HepG2 (cell line): ENCODE measurements around the gene METTL16. TPM values are rescaled to one million over a fixed set of nuclear protein-coding genes. Genes with fewer than 3 reads are reported as not detected.

Source experiments
- ATAC-seq: fragments of 200-7000 bp; cut with Tn5 transposase; 3 replicates; pipeline ENCODE4 v1.9.1; 2020; ENCODE audit warnings: mild to moderate bottlenecking, moderate library complexity
- BruUV-seq: library from RNA; stranded (reverse); fragments of 400-500 nt; replicated peaks from 2 replicates; lab custom pipeline; 2021; lab: Mats Ljungman, UMichigan
- CTCF ChIA-PET: fragments of 300-600 bp; formaldehyde crosslinking; extraction: SDS; loops from one replicate; lab custom pipeline; 2021; ENCODE audit warnings: low total read pairs, inconsistent platforms, low intra/inter-chr PET ratio; lab: Yijun Ruan, JAX
- POLR2A ChIA-PET: fragments of 350-600 bp; sonication (Branson Sonifier 250); formaldehyde crosslinking; loops from one replicate; lab custom pipeline; 2020; ENCODE audit warnings: antibody characterized with exemption, inconsistent platforms; lab: Yijun Ruan, JAX
- DNase-seq: peaks from one replicate; pipeline ENCODE4 v3.0.0-alpha.2; 2015; ENCODE audit warnings: low spot score
- FAIRE-seq: peaks from 3 replicates; lab custom pipeline; 2011; peaks lifted over from hg19 to GRCh38; lab: Jason Lieb, UNC
- H2AFZ ChIP-seq: one replicate; pipeline ENCODE4 v1.6.1; 2011; ENCODE audit warnings: low read length, inconsistent platforms
- H3K27ac ChIP-seq: fragments of 300-600 bp; 3 replicates; pipeline ENCODE4 v1.8.0; 2011; ENCODE audit warnings: mixed run types, mild to moderate bottlenecking, mixed read lengths, low read length, inconsistent platforms; ENCODE audit not compliant: insufficient read depth; ENCODE audit errors: extremely low read length
- H3K27me3 ChIP-seq, 2 experiments: fragments of 200-600 bp in 1 of 2; 2 replicates in 1 of 2; 3 replicates in 1 of 2; pipeline versions ENCODE4 v1.6.0 to v1.8.0; 2011; ENCODE audit warnings: low read length in 2 of 2, mild to moderate bottlenecking in 2 of 2, moderate library complexity in 2 of 2, inconsistent platforms in 1 of 2; ENCODE audit not compliant: insufficient read depth in 2 of 2, control insufficient read depth in 1 of 2
- H3K36me3 ChIP-seq, 2 experiments: fragments of 200-600 bp in 1 of 2; replicated peaks in 1 of 2; 2 replicates in 1 of 2; 3 replicates in 1 of 2; pipeline versions ENCODE4 v1.5.1 to v1.8.0; 2011; ENCODE audit warnings: low read length in 2 of 2, inconsistent platforms in 1 of 2; ENCODE audit not compliant: insufficient read depth in 2 of 2, control insufficient read depth in 1 of 2
- H3K4me1 ChIP-seq: 2 replicates; pipeline ENCODE4 v1.5.1; 2012; ENCODE audit warnings: low read length, inconsistent platforms; ENCODE audit not compliant: insufficient read depth
- H3K4me2 ChIP-seq: 2 replicates; pipeline ENCODE4 v1.6.0; 2011; ENCODE audit warnings: low read depth, low read length, inconsistent platforms
- H3K4me3 ChIP-seq, 3 experiments: fragments of 200-600 bp in 1 of 3; sonication (generic), shearing (Covaris generic) in 1 of 3; replicated peaks in 1 of 3; 2 replicates each; pipeline ENCODE4 v1.5.1; 2011 to 2016; ENCODE audit warnings: low read length in 3 of 3, inconsistent platforms in 2 of 3, low read depth in 2 of 3, mild to moderate bottlenecking in 2 of 3, control low read depth in 1 of 3, mixed read lengths in 1 of 3; ENCODE audit not compliant: insufficient read depth in 1 of 3
- H3K79me2 ChIP-seq: one replicate; pipeline ENCODE4 v1.6.1; 2011; ENCODE audit warnings: low read length, inconsistent platforms; ENCODE audit not compliant: insufficient read depth
- H3K9ac ChIP-seq: 2 replicates; pipeline ENCODE4 v1.6.0; 2011; ENCODE audit warnings: mild to moderate bottlenecking, low read depth, low read length, inconsistent platforms; ENCODE audit not compliant: insufficient read depth
- H3K9me3 ChIP-seq: 2 replicates; pipeline ENCODE4 v1.5.1; 2012; ENCODE audit warnings: mild to moderate bottlenecking, low read length
- H4K20me1 ChIP-seq: 2 replicates; pipeline ENCODE4 v1.6.0; 2011; ENCODE audit warnings: inconsistent platforms, mild to moderate bottlenecking, low read length, moderate library complexity; ENCODE audit not compliant: insufficient read depth
- GATAD1 ChIP-seq: IDR thresholded peaks from 2 replicates; pipeline ENCODE4 v1.6.1; 2016; ENCODE audit warnings: missing genetic modification reagents, missing compliant biosample characterization
- HCFC1 ChIP-seq: fragments of 150-350 bp; IDR thresholded peaks from 2 replicates; pipeline ENCODE4 v1.6.1; 2014; ENCODE audit warnings: low read depth, low read length
- KAT8 ChIP-seq: IDR thresholded peaks from 2 replicates; pipeline ENCODE4 v1.6.1; 2016; ENCODE audit warnings: missing genetic modification reagents, missing compliant biosample characterization
- KMT2B ChIP-seq: IDR thresholded peaks from 2 replicates; pipeline ENCODE4 v1.6.1; 2016; ENCODE audit warnings: missing genetic modification reagents, missing compliant biosample characterization
- NR2F2 ChIP-seq: IDR thresholded peaks from 2 replicates; pipeline ENCODE4 v1.6.1; 2012; ENCODE audit warnings: low read depth, inconsistent platforms, borderline replicate concordance
- PREB ChIP-seq: sonication (generic); formaldehyde crosslinking; IDR thresholded peaks from 2 replicates; pipeline ENCODE4 v1.4.0; 2020; ENCODE audit warnings: missing genetic modification reagents
- PRMT3 ChIP-seq: sonication (generic); formaldehyde crosslinking; IDR thresholded peaks from 2 replicates; pipeline ENCODE4 v1.8.1; 2022; ENCODE audit warnings: low read depth, mild to moderate bottlenecking, moderate library complexity, missing genetic modification reagents, borderline replicate concordance
- SMARCC2 ChIP-seq: fragments of 450-650 bp; IDR thresholded peaks from 2 replicates; pipeline ENCODE4 v1.6.1; 2017; ENCODE audit warnings: antibody characterized with exemption, mild to moderate bottlenecking
- SNRNP70 ChIP-seq: fragments of 200-400 bp; formaldehyde crosslinking; IDR thresholded peaks from 2 replicates; pipeline ENCODE4 v1.6.1; 2017; ENCODE audit warnings: mild to moderate bottlenecking, low read depth, low read length, moderate library complexity
- SP2 ChIP-seq: sonication (generic); formaldehyde crosslinking; IDR thresholded peaks from 2 replicates; pipeline ENCODE4 v1.5.1; 2020; ENCODE audit warnings: mild to moderate bottlenecking, missing genetic modification reagents
- TSC22D2 ChIP-seq: sonication (generic); formaldehyde crosslinking; IDR thresholded peaks from 2 replicates; pipeline ENCODE4 v1.5.1; 2020; ENCODE audit warnings: missing genetic modification reagents, mild to moderate bottlenecking, borderline replicate concordance
- ZFP62 ChIP-seq: sonication (generic); formaldehyde crosslinking; IDR thresholded peaks from 2 replicates; pipeline ENCODE4 v1.4.0; 2020; ENCODE audit warnings: missing genetic modification reagents
- ZNF138 ChIP-seq: sonication (generic); formaldehyde crosslinking; IDR thresholded peaks from 2 replicates; pipeline ENCODE4 v1.5.0; 2020; ENCODE audit warnings: mild to moderate bottlenecking, low read depth, missing genetic modification reagents
- ZNF414 ChIP-seq: sonication (generic); formaldehyde crosslinking; IDR thresholded peaks from 2 replicates; pipeline ENCODE4 v1.5.0; 2020; ENCODE audit warnings: missing genetic modification reagents
- ZNF747 ChIP-seq: sonication (generic); formaldehyde crosslinking; IDR thresholded peaks from 2 replicates; pipeline ENCODE4 v1.8.1; 2023; ENCODE audit warnings: missing genetic modification reagents, mild to moderate bottlenecking, borderline replicate concordance
- ZSCAN12 ChIP-seq: sonication (generic); formaldehyde crosslinking; IDR thresholded peaks from 2 replicates; pipeline ENCODE4 v1.9.0; 2021; ENCODE audit warnings: mild to moderate bottlenecking, missing genetic modification reagents
- WGBS: methylation state at CpG from one replicate; pipeline ENCODE4 v1.1.6; 2017; ENCODE audit warnings: low lambda C conversion rate; 5-methylcytosine and 5-hydroxymethylcytosine counted together
- in situ Hi-C: cut with HindIII; loops from 2 replicates; pipeline ENCODE4 v1.10.0; 2017; ENCODE audit warnings: low pct_unique_long_range_greater_than_20kb; ENCODE audit not compliant: extremely low pct_ligation_motif_present
- intact Hi-C: fragments of 100-400 bp; cut with micrococcal nuclease; formaldehyde crosslinking; loops from one replicate; pipeline ENCODE4 v1.10.0; 2022; ENCODE audit not compliant: unreplicated experiment
- polyA plus RNA-seq, 8 experiments: library from polyadenylated mRNA; depleted of rRNA in 3 of 8; stranded (reverse) in 7 of 8; unstranded in 1 of 8; fragments of >200 nt; fragmentation: Illumina TruSeq in 4 of 8; extraction: Trizol in 4 of 8; gene quantifications; 2 replicates each; pipeline versions ENCODE4 v1.2.1 to v1.2.3, GENCODE V29; 2011 to 2016; ENCODE audit warnings: low read depth in 4 of 8, missing spikeins in 1 of 8, mixed read lengths in 1 of 8; ENCODE audit not compliant: insufficient read depth in 1 of 8
- total RNA-seq, 5 experiments: library from RNA; depleted of rRNA; stranded (reverse); fragments of >200 nt; fragmentation: Illumina TruSeq; extraction: Trizol; gene quantifications; 2 replicates each; pipeline ENCODE4 v1.2.3, GENCODE V29; 2016; ENCODE audit warnings: low read depth in 1 of 5
- TF ChIP-seq, protein P1 (sequence below): sonication (generic); formaldehyde crosslinking; IDR thresholded peaks from 2 replicates; pipeline ENCODE4 v1.9.0; 2021; ENCODE audit warnings: missing genetic modification reagents, mild to moderate bottlenecking, borderline replicate concordance
- TF ChIP-seq, protein P2 (sequence below): sonication (generic); formaldehyde crosslinking; IDR thresholded peaks from 2 replicates; pipeline ENCODE4; 2020; ENCODE audit warnings: missing genetic modification reagents, mild to moderate bottlenecking, borderline replicate concordance

Gene METTL16
- total and polyA plus RNA-seq, 2 of the 13 experiments (the other 11 are each of a cell fraction or from before 2014, with no cell fraction given): 11.6 to 18.5 TPM

GRCh38 chr17:2406903-2407790, 104.5 kb downstream of the METTL16 start:
- H3K4me2 ChIP-seq: no peak overlapping the region
- ATAC-seq (no peak; the same call in 2 of the 3 replicates), FAIRE-seq (no peak), DNase-seq (no peak)
- H3K9ac ChIP-seq: no peak overlapping the region
- no peaks in the 10 kb centered on the region for H3K36me3 ChIP-seq
- H3K9me3 ChIP-seq: no peaks in the 10 kb centered on the region
- ChIA-PET CTCF (no interaction called here), POLR2A (no interaction called here)
- no peak overlapping the region for H3K4me3 ChIP-seq
- in situ Hi-C loops: no loop called here
- no peaks in the 10 kb centered on the region for H3K79me2 ChIP-seq
- intact Hi-C loops: no loop called here
- BruUV-seq: no TSS peak
- no peak overlapping the region for H3K27ac ChIP-seq
- no peaks in the 10 kb centered on the region; a peak in 1 of 5 replicates for H3K27me3 ChIP-seq
- WGBS: 90% methylated on average over 13 of the region's 15 CpGs
- H2AFZ ChIP-seq: no peak overlapping the region
- no peaks in the 10 kb centered on the region; the same call in 1 of the 2 replicates for H4K20me1 ChIP-seq
- H3K4me1 ChIP-seq: peaks cover 29% of the 10 kb centered on the region
- TF ChIP-seq ZNF138 (CRISPR knock-in tag) (no peak), SNRNP70 (no peak), GATAD1 (CRISPR knock-in tag) (no peak), KMT2B (CRISPR knock-in tag) (no peak), SP2 (CRISPR knock-in tag) (no peak), ZFP62 (CRISPR knock-in tag) (no peak), ZNF414 (CRISPR knock-in tag) (no peak), PREB (no peak), ZNF747 (CRISPR knock-in tag) (no peak), TSC22D2 (CRISPR knock-in tag) (no peak), NR2F2 (no peak), PRMT3 (no peak), ZSCAN12 (CRISPR knock-in tag) (no peak), KAT8 (CRISPR knock-in tag) (no peak), HCFC1 (no peak), SMARCC2 (no peak)
- TF ChIP-seq, protein P1, sequence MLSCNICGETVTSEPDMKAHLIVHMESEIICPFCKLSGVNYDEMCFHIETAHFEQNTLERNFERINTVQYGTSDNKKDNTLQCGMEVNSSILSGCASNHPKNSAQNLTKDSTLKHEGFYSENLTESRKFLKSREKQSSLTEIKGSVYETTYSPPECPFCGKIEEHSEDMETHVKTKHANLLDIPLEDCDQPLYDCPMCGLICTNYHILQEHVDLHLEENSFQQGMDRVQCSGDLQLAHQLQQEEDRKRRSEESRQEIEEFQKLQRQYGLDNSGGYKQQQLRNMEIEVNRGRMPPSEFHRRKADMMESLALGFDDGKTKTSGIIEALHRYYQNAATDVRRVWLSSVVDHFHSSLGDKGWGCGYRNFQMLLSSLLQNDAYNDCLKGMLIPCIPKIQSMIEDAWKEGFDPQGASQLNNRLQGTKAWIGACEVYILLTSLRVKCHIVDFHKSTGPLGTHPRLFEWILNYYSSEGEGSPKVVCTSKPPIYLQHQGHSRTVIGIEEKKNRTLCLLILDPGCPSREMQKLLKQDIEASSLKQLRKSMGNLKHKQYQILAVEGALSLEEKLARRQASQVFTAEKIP: no peak
- TF ChIP-seq, protein P2, sequence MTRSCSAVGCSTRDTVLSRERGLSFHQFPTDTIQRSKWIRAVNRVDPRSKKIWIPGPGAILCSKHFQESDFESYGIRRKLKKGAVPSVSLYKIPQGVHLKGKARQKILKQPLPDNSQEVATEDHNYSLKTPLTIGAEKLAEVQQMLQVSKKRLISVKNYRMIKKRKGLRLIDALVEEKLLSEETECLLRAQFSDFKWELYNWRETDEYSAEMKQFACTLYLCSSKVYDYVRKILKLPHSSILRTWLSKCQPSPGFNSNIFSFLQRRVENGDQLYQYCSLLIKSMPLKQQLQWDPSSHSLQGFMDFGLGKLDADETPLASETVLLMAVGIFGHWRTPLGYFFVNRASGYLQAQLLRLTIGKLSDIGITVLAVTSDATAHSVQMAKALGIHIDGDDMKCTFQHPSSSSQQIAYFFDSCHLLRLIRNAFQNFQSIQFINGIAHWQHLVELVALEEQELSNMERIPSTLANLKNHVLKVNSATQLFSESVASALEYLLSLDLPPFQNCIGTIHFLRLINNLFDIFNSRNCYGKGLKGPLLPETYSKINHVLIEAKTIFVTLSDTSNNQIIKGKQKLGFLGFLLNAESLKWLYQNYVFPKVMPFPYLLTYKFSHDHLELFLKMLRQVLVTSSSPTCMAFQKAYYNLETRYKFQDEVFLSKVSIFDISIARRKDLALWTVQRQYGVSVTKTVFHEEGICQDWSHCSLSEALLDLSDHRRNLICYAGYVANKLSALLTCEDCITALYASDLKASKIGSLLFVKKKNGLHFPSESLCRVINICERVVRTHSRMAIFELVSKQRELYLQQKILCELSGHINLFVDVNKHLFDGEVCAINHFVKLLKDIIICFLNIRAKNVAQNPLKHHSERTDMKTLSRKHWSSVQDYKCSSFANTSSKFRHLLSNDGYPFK (CRISPR knock-in tag): no peak
